Trophoblast cell (in vitro differentiated cells and primary cell): ENCODE data around the gene CDHR3. TPM values are rescaled to one million over a fixed set of nuclear protein-coding genes. Genes with fewer than 3 reads are reported as not detected.
A peak's percentile ranks its signal among the peaks of the same experiment; 100 is the strongest.

Experiments used
- DNase-seq, 2 donors: peaks; one replicate each; pipeline ENCODE4 v3.0.0-alpha.2; 2016
- H2AFZ ChIP-seq: 2 replicates; pipeline ENCODE4 v1.6.1; 2013; ENCODE audit warnings: low read length, moderate library complexity, mild to moderate bottlenecking; ENCODE audit not compliant: insufficient read depth, poor library complexity
- H2AK5ac ChIP-seq: 2 replicates; pipeline ENCODE4 v1.6.1; 2013; ENCODE audit warnings: mild to moderate bottlenecking, low read length
- H2BK120ac ChIP-seq: 2 replicates; pipeline ENCODE4 v1.6.1; 2013; ENCODE audit warnings: low read length, mild to moderate bottlenecking, moderate library complexity; ENCODE audit not compliant: insufficient read depth, poor library complexity
- H2BK12ac ChIP-seq: 2 replicates; pipeline ENCODE4 v1.6.1; 2013; ENCODE audit warnings: mild to moderate bottlenecking, low read length, moderate library complexity
- H2BK5ac ChIP-seq: 2 replicates; pipeline ENCODE4 v1.6.1; 2013; ENCODE audit warnings: low read length, low read depth, moderate library complexity, mild to moderate bottlenecking; ENCODE audit not compliant: poor library complexity
- H3K14ac ChIP-seq: 2 replicates; pipeline ENCODE4 v1.6.1; 2013; ENCODE audit warnings: mild to moderate bottlenecking, low read length
- H3K18ac ChIP-seq: 2 replicates; pipeline ENCODE4 v1.6.1; 2013; ENCODE audit warnings: mild to moderate bottlenecking, low read length
- H3K23ac ChIP-seq: 2 replicates; pipeline ENCODE4 v1.6.1; 2013; ENCODE audit warnings: low read length
- H3K27ac ChIP-seq: 2 replicates; pipeline ENCODE4 v1.5.1; 2013; ENCODE audit warnings: low read depth, mild to moderate bottlenecking, inconsistent platforms, low read length, moderate library complexity
- H3K27me3 ChIP-seq: 2 replicates; pipeline ENCODE4 v1.6.1; 2013; ENCODE audit warnings: inconsistent platforms, mild to moderate bottlenecking, low read length, moderate library complexity; ENCODE audit not compliant: insufficient read depth
- H3K36me3 ChIP-seq, 2 experiments: 1 replicate in 1 of 2; 2 replicates in 1 of 2; pipeline ENCODE4 v1.6.1; 2013; ENCODE audit warnings: low read length in 2 of 2, mild to moderate bottlenecking in 2 of 2, moderate library complexity in 1 of 2; ENCODE audit not compliant: insufficient read depth in 2 of 2, control insufficient read depth in 1 of 2
- H3K4ac ChIP-seq: 2 replicates; pipeline ENCODE4 v1.6.1; 2013; ENCODE audit warnings: low read depth, mild to moderate bottlenecking, low read length, moderate library complexity
- H3K4me1 ChIP-seq, 2 experiments: 1 replicate in 1 of 2; 2 replicates in 1 of 2; pipeline ENCODE4 v1.6.1; 2013; ENCODE audit warnings: low read length in 2 of 2, mild to moderate bottlenecking in 2 of 2, moderate library complexity in 1 of 2; ENCODE audit not compliant: insufficient read depth in 2 of 2, control insufficient read depth in 1 of 2
- H3K4me2 ChIP-seq: 2 replicates; pipeline ENCODE4 v1.6.1; 2013; ENCODE audit warnings: inconsistent platforms, mild to moderate bottlenecking, low read length, moderate library complexity
- H3K4me3 ChIP-seq: 2 replicates; pipeline ENCODE4 v1.5.1; 2013; ENCODE audit warnings: mild to moderate bottlenecking, low read depth, low read length, inconsistent platforms
- H3K79me1 ChIP-seq: one replicate; pipeline ENCODE4 v1.6.1; 2013; ENCODE audit warnings: low read length
- H3K79me2 ChIP-seq: 2 replicates; pipeline ENCODE4 v1.6.1; 2013; ENCODE audit warnings: low read length, mild to moderate bottlenecking; ENCODE audit not compliant: control insufficient read depth, insufficient read depth, poor library complexity
- H3K9ac ChIP-seq: 2 replicates; pipeline ENCODE4 v1.6.1; 2013; ENCODE audit warnings: mild to moderate bottlenecking, low read length
- H3K9me3 ChIP-seq: 2 replicates; pipeline ENCODE4 v1.6.1; 2013; ENCODE audit warnings: low read depth, mild to moderate bottlenecking, control low read depth, inconsistent platforms, low read length; ENCODE audit not compliant: insufficient read depth
- H4K12ac ChIP-seq: 2 replicates; pipeline ENCODE4 v1.6.1; 2013; ENCODE audit warnings: low read depth, mild to moderate bottlenecking, low read length, moderate library complexity
- H4K8ac ChIP-seq: 2 replicates; pipeline ENCODE4 v1.6.1; 2013; ENCODE audit warnings: low read depth, mild to moderate bottlenecking, low read length, moderate library complexity
- H4K91ac ChIP-seq: one replicate; pipeline ENCODE4 v1.6.1; 2013; ENCODE audit warnings: low read depth, mild to moderate bottlenecking, low read length, moderate library complexity
- whole genome bisulfite sequencing: extraction: QIAGEN DNeasy Blood & Tissue Kit; methylation state at CpG from one replicate; pipeline ENCODE4 v1.1.7; 2013; ENCODE audit warnings: missing lambda C conversion rate; ENCODE audit not compliant: insufficient read length, insufficient coverage; ENCODE audit errors: extremely low coverage; 5-methylcytosine and 5-hydroxymethylcytosine counted together
- polyA plus RNA-seq: library from polyadenylated mRNA; stranded (reverse); fragments of 200-250 nt; gene quantifications from 2 replicates; pipeline ENCODE4 v1.2.3, GENCODE V29; 2013

The CDHR3 gene, protein sequence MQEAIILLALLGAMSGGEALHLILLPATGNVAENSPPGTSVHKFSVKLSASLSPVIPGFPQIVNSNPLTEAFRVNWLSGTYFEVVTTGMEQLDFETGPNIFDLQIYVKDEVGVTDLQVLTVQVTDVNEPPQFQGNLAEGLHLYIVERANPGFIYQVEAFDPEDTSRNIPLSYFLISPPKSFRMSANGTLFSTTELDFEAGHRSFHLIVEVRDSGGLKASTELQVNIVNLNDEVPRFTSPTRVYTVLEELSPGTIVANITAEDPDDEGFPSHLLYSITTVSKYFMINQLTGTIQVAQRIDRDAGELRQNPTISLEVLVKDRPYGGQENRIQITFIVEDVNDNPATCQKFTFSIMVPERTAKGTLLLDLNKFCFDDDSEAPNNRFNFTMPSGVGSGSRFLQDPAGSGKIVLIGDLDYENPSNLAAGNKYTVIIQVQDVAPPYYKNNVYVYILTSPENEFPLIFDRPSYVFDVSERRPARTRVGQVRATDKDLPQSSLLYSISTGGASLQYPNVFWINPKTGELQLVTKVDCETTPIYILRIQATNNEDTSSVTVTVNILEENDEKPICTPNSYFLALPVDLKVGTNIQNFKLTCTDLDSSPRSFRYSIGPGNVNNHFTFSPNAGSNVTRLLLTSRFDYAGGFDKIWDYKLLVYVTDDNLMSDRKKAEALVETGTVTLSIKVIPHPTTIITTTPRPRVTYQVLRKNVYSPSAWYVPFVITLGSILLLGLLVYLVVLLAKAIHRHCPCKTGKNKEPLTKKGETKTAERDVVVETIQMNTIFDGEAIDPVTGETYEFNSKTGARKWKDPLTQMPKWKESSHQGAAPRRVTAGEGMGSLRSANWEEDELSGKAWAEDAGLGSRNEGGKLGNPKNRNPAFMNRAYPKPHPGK
- polyA plus RNA-seq, result 0.60 and 0.82 TPM in 2 replicates

DNA sequence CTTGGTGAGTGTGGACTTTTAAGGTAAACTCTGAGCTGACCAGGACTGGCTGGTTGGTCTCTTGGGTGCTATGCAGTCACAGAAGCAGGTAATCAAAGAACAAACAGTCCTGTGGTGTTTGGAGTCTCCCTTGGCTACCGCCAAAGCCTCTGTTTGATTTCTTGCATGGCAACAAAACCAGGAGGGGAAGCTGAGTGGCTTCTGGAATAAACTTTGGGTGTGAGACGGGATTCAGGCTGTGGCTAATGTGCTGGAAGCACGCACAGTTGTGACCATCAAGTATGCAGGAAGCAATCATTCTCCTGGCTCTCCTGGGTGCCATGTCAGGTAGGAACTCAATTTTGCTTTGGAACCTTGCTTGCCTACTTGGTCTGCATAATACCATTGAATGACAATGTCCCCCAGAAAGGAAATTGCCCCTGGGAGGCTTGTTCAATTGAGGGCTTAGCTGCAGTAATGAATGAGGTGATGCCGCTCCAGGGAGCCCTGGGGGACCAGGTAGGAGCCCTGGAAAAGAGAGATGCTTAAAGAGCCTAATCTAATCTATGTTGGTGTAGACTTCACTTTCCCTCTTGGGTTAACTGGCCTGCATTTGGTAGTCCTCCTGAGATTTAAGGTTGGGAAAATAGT lies at the start of gene CDHR3:
TSS of gene CDHR3 (plus strand) at position 227 of the 630 bp plus-strand sequence. CDS start at position 282, 55 bp downstream.
- H3K23ac ChIP-seq, result peak within 1 kb of the TSS; percentile 25
- H4K91ac ChIP-seq, result no peak within 1 kb of the TSS
- H2BK120ac ChIP-seq, result no peak within 1 kb of the TSS
- peaks cover 2% of the 10 kb centered on the region in 2 experiments for H3K4me1 ChIP-seq
- H3K27ac ChIP-seq, result no peak within 1 kb of the TSS
- H3K18ac ChIP-seq, result no peak within 1 kb of the TSS
- H2BK12ac ChIP-seq, result no peak within 1 kb of the TSS
- no peaks in the 10 kb centered on the region for H3K79me2 ChIP-seq
- H3K27me3 ChIP-seq, result no peaks in the 10 kb centered on the region
- H3K4ac ChIP-seq, result no peak within 1 kb of the TSS
- no peak for DNase-seq
- H3K36me3 ChIP-seq, result no peaks in the 10 kb centered on the region
- H2AFZ ChIP-seq, result no peak within 1 kb of the TSS
- H2BK5ac ChIP-seq, result no peak within 1 kb of the TSS
- H3K4me2 ChIP-seq, result no peak within 1 kb of the TSS
- H3K9me3 ChIP-seq, result peaks cover 1% of the 10 kb centered on the region
- no peak within 1 kb of the TSS for H3K9ac ChIP-seq
- no peak within 1 kb of the TSS for H4K12ac ChIP-seq
- no peak within 1 kb of the TSS for H3K4me3 ChIP-seq
- no peaks in the 10 kb centered on the region for H3K79me1 ChIP-seq
- H4K8ac ChIP-seq, result no peak within 1 kb of the TSS
- no peak within 1 kb of the TSS for H2AK5ac ChIP-seq
- H3K14ac ChIP-seq, result no peak within 1 kb of the TSS
- WGBS, result no CpG with 5 or more reads among the region's 4 CpGs

- no peaks in the 10 kb centered on the region for H3K4me1 ChIP-seq
- H2AFZ ChIP-seq, result no peak overlapping the region
- no CpG with 5 or more reads among the region's 3 CpGs for WGBS
- no peak overlapping the region for H3K9ac ChIP-seq
- H2AK5ac ChIP-seq, result no peak overlapping the region
- no peak overlapping the region for H3K4me3 ChIP-seq
- no peak overlapping the region for H3K27ac ChIP-seq
- no peaks in the 10 kb centered on the region for H3K27me3 ChIP-seq
- no peaks in the 10 kb centered on the region for H3K79me1 ChIP-seq
- no peak overlapping the region for H2BK120ac ChIP-seq
- no peak overlapping the region for H2BK12ac ChIP-seq
- H3K23ac ChIP-seq, result no peak overlapping the region
- H3K4me2 ChIP-seq, result no peak overlapping the region
- no peak for DNase-seq
- H3K14ac ChIP-seq, result no peak overlapping the region
- H4K12ac ChIP-seq, result no peak overlapping the region
- H2BK5ac ChIP-seq, result no peak overlapping the region
- H3K36me3 ChIP-seq, result no peaks in the 10 kb centered on the region
- H3K9me3 ChIP-seq, result no peaks in the 10 kb centered on the region
- no peak overlapping the region for H3K18ac ChIP-seq
- H3K79me2 ChIP-seq, result no peaks in the 10 kb centered on the region
- H4K8ac ChIP-seq, result no peak overlapping the region
- no peak overlapping the region for H4K91ac ChIP-seq
- no peak overlapping the region for H3K4ac ChIP-seq
Measured at GRCh38 chr7:105913947-105914346, 49.1 kb upstream of the CDHR3 start.

GRCh38 chr7:105916603-105917002 lies 46.5 kb upstream of the CDHR3 start:
- no peaks in the 10 kb centered on the region for H3K36me3 ChIP-seq
- no peak overlapping the region for H3K18ac ChIP-seq
- no peaks in the 10 kb centered on the region for H3K27me3 ChIP-seq
- H3K79me2 ChIP-seq, result no peaks in the 10 kb centered on the region
- DNase-seq, result no peak
- no peak overlapping the region for H3K9ac ChIP-seq
- no peak overlapping the region for H3K27ac ChIP-seq
- H3K23ac ChIP-seq, result no peak overlapping the region
- H3K79me1 ChIP-seq, result no peaks in the 10 kb centered on the region
- H3K4me3 ChIP-seq, result no peak overlapping the region
- no peaks in the 10 kb centered on the region for H3K4me1 ChIP-seq
- H2AK5ac ChIP-seq, result no peak overlapping the region
- no peak overlapping the region for H2AFZ ChIP-seq
- H4K8ac ChIP-seq, result no peak overlapping the region
- no CpG with 5 or more reads among the region's 1 CpG for WGBS
- no peak overlapping the region for H4K91ac ChIP-seq
- H2BK5ac ChIP-seq, result no peak overlapping the region
- no peak overlapping the region for H2BK12ac ChIP-seq
- no peak overlapping the region for H3K4me2 ChIP-seq
- no peak overlapping the region for H4K12ac ChIP-seq
- H3K14ac ChIP-seq, result no peak overlapping the region
- no peak overlapping the region for H3K4ac ChIP-seq
- no peak overlapping the region for H2BK120ac ChIP-seq
- no peaks in the 10 kb centered on the region for H3K9me3 ChIP-seq

- Histone ChIP-seq H3K4me3 (no peak overlapping the region), H3K4ac (no peak overlapping the region), H2BK5ac (no peak overlapping the region), H4K8ac (no peak overlapping the region), H2AFZ (no peak overlapping the region), H3K9me3 (no peaks in the 10 kb centered on the region), H2BK120ac (no peak overlapping the region), H3K27ac (no peak overlapping the region), H3K23ac (no peak overlapping the region), H3K36me3 (no peaks in the 10 kb centered on the region), H4K12ac (no peak overlapping the region), H3K14ac (no peak overlapping the region), H3K4me2 (no peak overlapping the region), H3K79me1 (no peaks in the 10 kb centered on the region), H2AK5ac (no peak overlapping the region), H3K79me2 (no peaks in the 10 kb centered on the region), H3K27me3 (no peaks in the 10 kb centered on the region), H3K9ac (no peak overlapping the region), H3K18ac (no peak overlapping the region), H4K91ac (no peak overlapping the region), H3K4me1 (no peaks in the 10 kb centered on the region), H2BK12ac (no peak overlapping the region)
- DNase-seq, result no peak
- no CpG with 5 or more reads among the region's 2 CpGs for WGBS
Measured at GRCh38 chr7:105917659-105918058, 45.4 kb upstream of the CDHR3 start.
